Spleen (tissue), 11 donors: Measurements from ENCODE around the gene TENM4. TPM values are rescaled to one million over a fixed set of nuclear protein-coding genes. Genes with fewer than 3 reads are reported as not detected.

ENCODE experiments used
- DNase-seq: peaks from one replicate; pipeline ENCODE4 v3.0.0-alpha.2; 2020
- H3K27ac ChIP-seq, 8 donors: fragments of 200-600 bp; sonication (generic) in 7 of 8; 1 replicate in 4 of 8; 2 replicates in 4 of 8; pipeline versions ENCODE4 v1.5.0 to v1.8.0; 2016 to 2021; ENCODE audit warnings: inconsistent platforms in 4 of 8, mild to moderate bottlenecking in 4 of 8, moderate library complexity in 1 of 8
- H3K27me3 ChIP-seq, 7 donors: fragments of 200-600 bp; sonication (generic) in 6 of 7; replicated peaks in 1 of 7; 1 replicate in 4 of 7; 2 replicates in 3 of 7; pipeline versions ENCODE4 v1.5.0 to v1.8.0; 2016 to 2021; ENCODE audit warnings: inconsistent platforms in 3 of 7, mild to moderate bottlenecking in 1 of 7
- H3K36me3 ChIP-seq, 6 donors: fragments of 200-600 bp; sonication (generic) in 5 of 6; 1 replicate in 4 of 6; 2 replicates in 2 of 6; pipeline versions ENCODE4 v1.5.0 to v1.8.0; 2016 to 2021; ENCODE audit warnings: inconsistent platforms in 2 of 6
- H3K4me1 ChIP-seq, 6 donors: fragments of 200-600 bp; sonication (generic) in 5 of 6; 1 replicate in 3 of 6; 2 replicates in 3 of 6; pipeline versions ENCODE4 v1.5.0 to v1.8.0; 2016 to 2021; ENCODE audit warnings: inconsistent platforms in 3 of 6
- H3K4me3 ChIP-seq, 8 donors: fragments of 200-600 bp; sonication (generic) in 7 of 8; 1 replicate in 4 of 8; 2 replicates in 4 of 8; pipeline versions ENCODE4 v1.5.0 to v1.8.0; 2016 to 2021; ENCODE audit warnings: inconsistent platforms in 4 of 8, mild to moderate bottlenecking in 4 of 8, moderate library complexity in 2 of 8
- H3K9me3 ChIP-seq, 8 donors: fragments of 200-600 bp; sonication (generic) in 7 of 8; 1 replicate in 4 of 8; 2 replicates in 4 of 8; pipeline versions ENCODE4 v1.5.0 to v1.8.0; 2016 to 2021; ENCODE audit warnings: inconsistent platforms in 4 of 8
- POLR2A ChIP-seq, 3 donors: fragments of 450-650 bp; IDR thresholded peaks; one replicate each; pipeline ENCODE4 v1.5.1; 2017; ENCODE audit warnings: antibody characterized with exemption in 3 of 3, mild to moderate bottlenecking in 1 of 3
- POLR2AphosphoS5 ChIP-seq, 3 donors: sonication (generic); formaldehyde crosslinking; IDR thresholded peaks; one replicate each; pipeline ENCODE4 v1.5.1; 2017; ENCODE audit warnings: antibody characterized with exemption in 3 of 3
- WGBS, 5 donors: extraction: QIAGEN DNeasy Blood & Tissue Kit in 3 of 5; methylation state at CpG; one replicate each; pipeline versions ENCODE4 v1.1.5 to v1.1.7; 2013 to 2018; 5-methylcytosine and 5-hydroxymethylcytosine counted together
- intact Hi-C: fragments of 100-400 bp; cut with DNase I; formaldehyde crosslinking; loops from one replicate; pipeline ENCODE4 v1.15.0; 2023; ENCODE audit warnings: low total_unique reads
- polyA plus RNA-seq, 3 donors: library from polyadenylated mRNA; stranded (reverse); fragments of 200-250 nt; gene quantifications; one replicate each; pipeline ENCODE4 v1.2.1, GENCODE V29; 2013
- total RNA-seq, 7 donors: library from RNA; depleted of rRNA in 3 of 7; stranded (reverse); fragments of >200 nt in 3 of 7; fragmentation: NEBNext Ultra II Directional in 4 of 7; extraction: Animal tissue kit (Norgen Biotek cat#: 25700) in 4 of 7; gene quantifications; one replicate each; pipeline versions ENCODE4 v1.1.0 to v1.2.1, GENCODE V29; 2016 to 2021
- TF ChIP-seq, protein P1 (sequence below), 11 experiments: fragments of 200-600 bp in 7 of 11; fragments of 450-650 bp in 4 of 11; sonication (generic) in 4 of 11; IDR thresholded peaks in 8 of 11; conservative IDR thresholded peaks in 3 of 11; 1 replicate in 7 of 11; 2 replicates in 4 of 11; pipeline versions ENCODE4 v1.4.0 to v1.8.0; 2016 to 2021; ENCODE audit warnings: antibody characterized with exemption in 11 of 11, inconsistent platforms in 4 of 11, mild to moderate bottlenecking in 1 of 11
- donor health status: healthy with polysubstance abuse.
- donor health status: DM: no; HTN: no; CAD: no; lungs with moderate emphysema.
- donor health status: DM: no; HTN: no; CAD: no.
- donor health status: Bipolar disorder and iron deficiency.
- donor health status: healthy.
- donor health status: DM: no; HTN: no; CAD: no.
- donor health status: DM: yes; HTN: yes; CAD: no.

Gene TENM4
- total and polyA plus RNA-seq, 10 donors = 0.09 to 4.5 (median 1.2) TPM

- Histone ChIP-seq H3K4me1 (no peaks in the 10 kb centered on the region), H3K9me3 (no peaks in the 10 kb centered on the region), H3K36me3 (no peaks in the 10 kb centered on the region), H3K4me3 (no peak overlapping the region), H3K27me3 (peaks cover 0 to 4% (median 0%) of the 10 kb centered on the region in 7 donors), H3K27ac (no peak overlapping the region)
- DNase-seq = no peak
- TF ChIP-seq, protein P1, sequence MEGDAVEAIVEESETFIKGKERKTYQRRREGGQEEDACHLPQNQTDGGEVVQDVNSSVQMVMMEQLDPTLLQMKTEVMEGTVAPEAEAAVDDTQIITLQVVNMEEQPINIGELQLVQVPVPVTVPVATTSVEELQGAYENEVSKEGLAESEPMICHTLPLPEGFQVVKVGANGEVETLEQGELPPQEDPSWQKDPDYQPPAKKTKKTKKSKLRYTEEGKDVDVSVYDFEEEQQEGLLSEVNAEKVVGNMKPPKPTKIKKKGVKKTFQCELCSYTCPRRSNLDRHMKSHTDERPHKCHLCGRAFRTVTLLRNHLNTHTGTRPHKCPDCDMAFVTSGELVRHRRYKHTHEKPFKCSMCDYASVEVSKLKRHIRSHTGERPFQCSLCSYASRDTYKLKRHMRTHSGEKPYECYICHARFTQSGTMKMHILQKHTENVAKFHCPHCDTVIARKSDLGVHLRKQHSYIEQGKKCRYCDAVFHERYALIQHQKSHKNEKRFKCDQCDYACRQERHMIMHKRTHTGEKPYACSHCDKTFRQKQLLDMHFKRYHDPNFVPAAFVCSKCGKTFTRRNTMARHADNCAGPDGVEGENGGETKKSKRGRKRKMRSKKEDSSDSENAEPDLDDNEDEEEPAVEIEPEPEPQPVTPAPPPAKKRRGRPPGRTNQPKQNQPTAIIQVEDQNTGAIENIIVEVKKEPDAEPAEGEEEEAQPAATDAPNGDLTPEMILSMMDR (IDR thresholded peaks at IDR 0.05 in 8 of 11, conservative IDR thresholded peaks at IDR 0.05 in 3 of 11) = no peak
- TF ChIP-seq POLR2A (IDR thresholded peaks at IDR 0.05) = no peak
- TF ChIP-seq POLR2AphosphoS5 (IDR thresholded peaks at IDR 0.05) = no peak
- 80 to 95% (median 91%) methylated on average over 3 of the region's 3 CpGs for WGBS, 5 donors
- intact Hi-C loops = no loop called here
These were observed 668.6 kb downstream of the TENM4 start for GRCh38 chr11:78772186-78772585.

- no peak overlapping the region for H3K4me3 ChIP-seq
- TF ChIP-seq, protein P1 (IDR thresholded peaks at IDR 0.05 in 8 of 11, conservative IDR thresholded peaks at IDR 0.05 in 3 of 11) = no peak
- TF ChIP-seq POLR2AphosphoS5 (IDR thresholded peaks at IDR 0.05) (no peak), POLR2A (IDR thresholded peaks at IDR 0.05) (no peak)
- 89 to 96% (median 93%) methylated on average over 6 of the region's 6 CpGs for WGBS, 5 donors
- no peak overlapping the region for H3K27ac ChIP-seq
- H3K36me3 ChIP-seq = no peaks in the 10 kb centered on the region
- peaks cover 0 to 4% (median 0%) of the 10 kb centered on the region in 7 donors for H3K27me3 ChIP-seq
- no peaks in the 10 kb centered on the region for H3K4me1 ChIP-seq
- intact Hi-C loops = no loop called here
- DNase-seq = no peak
- H3K9me3 ChIP-seq = no peaks in the 10 kb centered on the region
These were observed 669.9 kb downstream of the TENM4 start for GRCh38 chr11:78770931-78771330.

DNA sequence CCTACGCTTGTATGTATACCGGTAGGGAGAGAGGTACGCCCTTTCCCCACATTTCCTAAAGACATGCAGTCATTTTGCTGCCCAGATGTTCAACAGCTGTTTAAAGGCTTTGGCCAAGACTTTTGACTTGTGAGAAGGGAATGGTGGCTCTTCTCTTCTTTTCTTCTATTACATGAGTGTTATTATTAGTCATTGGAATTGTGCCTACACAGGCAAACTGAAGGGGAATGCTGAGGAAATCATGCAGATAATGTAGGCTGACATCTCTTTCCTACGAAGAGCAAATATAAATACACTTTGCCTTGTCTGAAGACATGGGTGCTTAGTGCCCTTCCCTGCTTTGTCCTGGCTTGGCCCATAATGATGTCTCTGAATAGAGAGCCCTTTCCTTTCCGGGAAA, 671.9 kb downstream of the TENM4 start:
- Histone ChIP-seq H3K4me1 (no peaks in the 10 kb centered on the region), H3K4me3 (no peak overlapping the region), H3K9me3 (no peaks in the 10 kb centered on the region), H3K36me3 (no peaks in the 10 kb centered on the region), H3K27ac (no peak overlapping the region), H3K27me3 (peaks cover 0 to 4% (median 0%) of the 10 kb centered on the region in 7 donors)
- TF ChIP-seq, protein P1 (IDR thresholded peaks at IDR 0.05 in 8 of 11, conservative IDR thresholded peaks at IDR 0.05 in 3 of 11) = no peak
- TF ChIP-seq POLR2A (IDR thresholded peaks at IDR 0.05) = no peak
- intact Hi-C loops = no loop called here
- no peak for DNase-seq
- 75 to 89% (median 85%) methylated on average over 5 of the region's 5 CpGs for WGBS, 5 donors

GRCh38 chr11:78768345-78768744, 672.5 kb downstream of the TENM4 start:
- intact Hi-C loops = no loop called here
- 68 to 89% (median 77%) methylated on average over 3 of the region's 3 CpGs for WGBS, 5 donors

More at GRCh38 chr11:78768345-78768744, 672.5 kb downstream of the TENM4 start:
- Histone ChIP-seq H3K4me3 (no peak overlapping the region), H3K4me1 (no peaks in the 10 kb centered on the region), H3K9me3 (no peaks in the 10 kb centered on the region), H3K36me3 (no peaks in the 10 kb centered on the region), H3K27me3 (peaks cover 0 to 4% (median 0%) of the 10 kb centered on the region in 7 donors), H3K27ac (no peak overlapping the region)
- TF ChIP-seq, protein P1 (IDR thresholded peaks at IDR 0.05 in 8 of 11, conservative IDR thresholded peaks at IDR 0.05 in 3 of 11) = no peak
- no peak for DNase-seq
